ENCODE measurements around the gene PRG3.
"Not testable (repeated sequence)": the region's sequence is repeated elsewhere in the genome, so short reads cannot be mapped to it uniquely, and the experiment has no call there.

PRG3 gene

GRCh38 chr11:57368106-57368844, 12.7 kb downstream of the PRG3 start:
- no peak for TF ChIP-seq CTCF (IDR thresholded peaks at IDR 0.05; ENCODE audit: insufficient read depth, missing control alignments)
- no peak for FAIRE-seq
- DNase-seq (ENCODE audit: insufficient read length, low spot score): no peak

- TF ChIP-seq CTCF (IDR thresholded peaks at IDR 0.05; ENCODE audit: insufficient read depth, missing control alignments): no peak
- FAIRE-seq (no peak), DNase-seq (ENCODE audit: insufficient read length, low spot score) (no peak)
These were observed 15.9 kb downstream of the PRG3 start for GRCh38 chr11:57364851-57365660.

GRCh38 chr11:57363131-57364080, 17.5 kb downstream of the PRG3 start:
- TF ChIP-seq CTCF (IDR thresholded peaks at IDR 0.05; ENCODE audit: insufficient read depth, missing control alignments): no peak
- DNase-seq (ENCODE audit: insufficient read length, low spot score): no peak
- FAIRE-seq: no peak

- FAIRE-seq (no peak), DNase-seq (ENCODE audit: insufficient read length, low spot score) (no peak)
These were observed 19.0 kb downstream of the PRG3 start for GRCh38 chr11:57361926-57362325.

GRCh38 chr11:57361420-57361819, 19.5 kb downstream of the PRG3 start:
- not testable (repeated sequence) for DNase-seq (ENCODE audit: insufficient read length, low spot score); FAIRE-seq

More at GRCh38 chr11:57361926-57362325, 19.0 kb downstream of the PRG3 start:
- no peak for TF ChIP-seq CTCF (IDR thresholded peaks at IDR 0.05; ENCODE audit: insufficient read depth, missing control alignments)

- FAIRE-seq: no peak
- TF ChIP-seq CTCF (IDR thresholded peaks at IDR 0.05; ENCODE audit: insufficient read depth, missing control alignments): no peak
- DNase-seq (ENCODE audit: insufficient read length, low spot score): no peak
These were observed 20.0 kb downstream of the PRG3 start for GRCh38 chr11:57360991-57361390.

Data from D721Med (cell line).